ENCODE results near the gene OCA2.

OCA2 gene

GRCh38 chr15:28014623-28015200 lies 84.4 kb downstream of the OCA2 start:
- no peaks in the 10 kb centered on the region for H3K27me3 ChIP-seq (ENCODE audit: insufficient read depth, low read length, poor library complexity, severe bottlenecking)
- H3K9ac ChIP-seq (ENCODE audit: low read depth, low read length, poor library complexity, severe bottlenecking), result no peak overlapping the region
- no peaks in the 10 kb centered on the region for H3K9me3 ChIP-seq (ENCODE audit: insufficient read depth, low read depth, low read length)
- H4K20me1 ChIP-seq (ENCODE audit: insufficient read depth, low read length, poor library complexity, severe bottlenecking), result no peaks in the 10 kb centered on the region
- no peaks in the 10 kb centered on the region for H3K79me2 ChIP-seq (ENCODE audit: insufficient read depth, low read length)
- TF ChIP-seq CTCF (conservative IDR thresholded peaks at IDR 0.05; ENCODE audit: low read length), result no peak
- TF ChIP-seq EZH2phosphoT487 (IDR thresholded peaks at IDR 0.05; ENCODE audit: borderline replicate concordance), result no peak
- no peak overlapping the region for H3K4me2 ChIP-seq (ENCODE audit: low read depth, low read length, poor library complexity, severe bottlenecking)
- H3K36me3 ChIP-seq (ENCODE audit: insufficient read depth, low read length), result no peaks in the 10 kb centered on the region
- H3K4me1 ChIP-seq (ENCODE audit: insufficient read depth, low read length, poor library complexity, severe bottlenecking), result no peaks in the 10 kb centered on the region
- no peaks in the 10 kb centered on the region for H3K9me2 ChIP-seq (replicated peaks; ENCODE audit: low read depth, low read length)
- H2AFZ ChIP-seq (ENCODE audit: low read length), result no peak overlapping the region
- H3F3A ChIP-seq (ENCODE audit: low read depth), result no peaks in the 10 kb centered on the region
- H3K4me3 ChIP-seq (ENCODE audit: low read length, poor library complexity, severe bottlenecking), result no peak overlapping the region

GRCh38 chr15:28013976-28014375 lies 85.1 kb downstream of the OCA2 start:
- Histone ChIP-seq H3K79me2 (ENCODE audit: insufficient read depth, low read length) (no peaks in the 10 kb centered on the region), H3F3A (ENCODE audit: low read depth) (no peaks in the 10 kb centered on the region), H3K4me2 (ENCODE audit: low read depth, low read length, poor library complexity, severe bottlenecking) (no peak overlapping the region), H3K36me3 (ENCODE audit: insufficient read depth, low read length) (no peaks in the 10 kb centered on the region), H3K9me2 (replicated peaks; ENCODE audit: low read depth, low read length) (no peaks in the 10 kb centered on the region), H2AFZ (ENCODE audit: low read length) (no peak overlapping the region), H3K4me3 (ENCODE audit: low read length, poor library complexity, severe bottlenecking) (no peak overlapping the region), H3K9ac (ENCODE audit: low read depth, low read length, poor library complexity, severe bottlenecking) (no peak overlapping the region), H3K27me3 (ENCODE audit: insufficient read depth, low read length, poor library complexity, severe bottlenecking) (no peaks in the 10 kb centered on the region), H3K4me1 (ENCODE audit: insufficient read depth, low read length, poor library complexity, severe bottlenecking) (no peaks in the 10 kb centered on the region), H4K20me1 (ENCODE audit: insufficient read depth, low read length, poor library complexity, severe bottlenecking) (no peaks in the 10 kb centered on the region), H3K9me3 (ENCODE audit: insufficient read depth, low read depth, low read length) (no peaks in the 10 kb centered on the region)
- TF ChIP-seq CTCF (conservative IDR thresholded peaks at IDR 0.05; ENCODE audit: low read length) (no peak), EZH2phosphoT487 (IDR thresholded peaks at IDR 0.05; ENCODE audit: borderline replicate concordance) (no peak)

GRCh38 chr15:28013480-28013879 lies 85.6 kb downstream of the OCA2 start:
- Histone ChIP-seq H3K4me1 (ENCODE audit: insufficient read depth, low read length, poor library complexity, severe bottlenecking) (no peaks in the 10 kb centered on the region), H3K9me3 (ENCODE audit: insufficient read depth, low read depth, low read length) (no peaks in the 10 kb centered on the region), H3K9me2 (replicated peaks; ENCODE audit: low read depth, low read length) (no peaks in the 10 kb centered on the region), H3K4me2 (ENCODE audit: low read depth, low read length, poor library complexity, severe bottlenecking) (no peak overlapping the region), H3K9ac (ENCODE audit: low read depth, low read length, poor library complexity, severe bottlenecking) (no peak overlapping the region), H2AFZ (ENCODE audit: low read length) (no peak overlapping the region), H3K79me2 (ENCODE audit: insufficient read depth, low read length) (no peaks in the 10 kb centered on the region), H3K27me3 (ENCODE audit: insufficient read depth, low read length, poor library complexity, severe bottlenecking) (no peaks in the 10 kb centered on the region), H3F3A (ENCODE audit: low read depth) (no peaks in the 10 kb centered on the region), H4K20me1 (ENCODE audit: insufficient read depth, low read length, poor library complexity, severe bottlenecking) (no peaks in the 10 kb centered on the region), H3K4me3 (ENCODE audit: low read length, poor library complexity, severe bottlenecking) (no peak overlapping the region), H3K36me3 (ENCODE audit: insufficient read depth, low read length) (no peaks in the 10 kb centered on the region)
- TF ChIP-seq EZH2phosphoT487 (IDR thresholded peaks at IDR 0.05; ENCODE audit: borderline replicate concordance), result no peak
- TF ChIP-seq CTCF (conservative IDR thresholded peaks at IDR 0.05; ENCODE audit: low read length), result no peak

Data from Loucy (cell line).